Stimulated activated naive CD8-positive, alpha-beta T cell treated with anti-CD3 and anti-CD28 coated beads, Interleukin-15, Interleukin-2, amounts not matched to agents 100 ng/mL and 50 ng/mL, for 24 hours (primary cell): ENCODE measurements around the gene USP36.
A peak's percentile ranks its signal among the peaks of the same experiment; 100 is the strongest.

Experiments used
- H3K27ac Mint-ChIP-seq: one replicate; pipeline ENCODE4 v1.8.0; 2021; ENCODE audit warnings: mild to moderate bottlenecking, mixed read lengths
- H3K27me3 Mint-ChIP-seq: one replicate; pipeline ENCODE4 v1.8.0; 2021; ENCODE audit warnings: mixed read lengths
- H3K36me3 Mint-ChIP-seq: one replicate; pipeline ENCODE4 v1.8.0; 2021; ENCODE audit warnings: low read depth, mixed read lengths
- H3K4me1 Mint-ChIP-seq: one replicate; pipeline ENCODE4 v1.8.0; 2021; ENCODE audit warnings: low read depth, mixed read lengths
- H3K4me3 Mint-ChIP-seq: one replicate; pipeline ENCODE4 v1.8.0; 2021; ENCODE audit warnings: mild to moderate bottlenecking, mixed read lengths
- H3K9me3 Mint-ChIP-seq: one replicate; pipeline ENCODE4 v1.8.0; 2021; ENCODE audit warnings: mixed read lengths

The USP36 gene

DNA sequence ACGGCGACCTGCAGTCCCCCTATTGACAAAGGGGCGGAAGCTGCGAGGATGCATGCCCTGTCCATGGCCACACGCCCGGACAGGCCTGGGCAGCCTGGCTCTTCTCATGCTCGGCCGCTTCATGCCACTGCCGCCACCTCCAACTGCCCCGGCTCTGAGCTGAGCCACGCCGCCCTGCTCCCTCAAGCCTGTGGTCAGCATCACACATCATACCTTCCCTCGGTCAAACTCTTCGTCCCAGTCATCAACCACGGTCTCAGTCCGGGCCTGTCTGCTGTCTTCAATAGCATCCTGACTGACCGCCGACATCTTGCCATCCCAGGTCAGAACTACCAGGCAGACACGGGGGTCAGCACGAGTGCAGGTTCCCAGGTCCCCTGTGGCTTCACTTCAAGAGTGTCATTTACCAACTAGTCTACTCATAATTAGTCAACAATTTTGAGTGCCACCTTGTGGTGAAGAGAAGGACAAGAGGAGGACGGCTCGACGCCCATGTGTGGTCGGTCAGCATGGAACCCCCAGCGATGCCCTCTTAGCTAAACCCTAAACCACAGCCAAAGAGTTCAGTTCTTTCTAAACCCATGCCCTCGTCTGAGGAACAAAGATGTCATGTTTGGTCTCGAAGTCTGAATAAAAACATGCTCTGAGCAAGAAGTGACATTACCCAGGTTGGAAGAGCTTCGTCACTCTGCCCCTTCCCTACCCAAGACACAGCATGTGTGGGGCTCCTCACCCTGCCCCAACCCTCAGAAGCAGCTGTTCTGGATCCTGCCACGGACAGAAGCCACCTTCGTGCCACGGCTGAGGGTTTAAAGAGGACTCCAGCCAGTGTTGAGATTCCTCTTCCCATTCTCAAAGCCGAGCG, 41.7 kb downstream of the USP36 start:
- Mint-ChIP-seq H3K27ac (peak overlapping the region; percentile 84), H3K27me3 (no peaks in the 10 kb centered on the region), H3K9me3 (no peaks in the 10 kb centered on the region), H3K4me3 (no peak overlapping the region), H3K36me3 (peaks cover 84% of the 10 kb centered on the region), H3K4me1 (peaks cover 38% of the 10 kb centered on the region)

DNA sequence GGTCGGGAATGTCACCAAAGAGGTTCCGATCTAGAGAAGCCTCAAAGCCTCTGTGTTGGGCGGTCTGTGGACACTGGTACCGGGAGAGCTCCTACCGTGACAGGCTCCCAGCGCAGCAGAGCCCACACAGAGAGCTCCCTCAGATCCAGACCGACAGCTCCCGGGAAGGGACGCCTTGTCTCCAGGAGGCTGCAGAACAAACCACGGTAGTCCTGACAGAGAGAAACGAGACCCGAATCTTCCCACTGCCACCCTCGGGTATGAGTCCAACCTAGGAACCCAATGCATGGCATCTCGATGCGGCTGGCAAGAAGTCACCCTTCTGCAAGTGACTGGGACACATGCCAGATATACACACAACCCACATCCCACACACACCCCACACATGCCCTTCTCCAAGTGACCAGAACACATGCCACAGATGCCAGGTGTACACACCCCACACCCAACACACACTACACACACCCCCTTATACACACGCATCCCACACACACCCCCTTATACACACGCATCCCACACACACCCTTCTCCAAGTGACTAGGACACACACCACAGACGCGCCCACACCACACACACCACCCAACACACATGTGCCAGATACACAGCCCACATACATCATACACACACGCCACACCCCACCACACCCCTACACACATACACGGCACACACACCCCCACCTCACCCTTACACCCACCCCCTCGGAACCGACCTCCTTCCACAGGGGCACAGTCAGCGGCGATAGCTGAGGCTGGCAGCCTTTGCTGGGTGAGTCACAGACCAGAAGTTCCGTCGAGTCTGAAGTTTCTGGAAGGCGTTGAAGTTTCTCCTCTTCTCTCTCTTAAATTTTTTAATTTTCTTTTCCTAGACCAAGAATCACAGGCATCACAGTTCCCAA, 42.7 kb downstream of the USP36 start:
- Mint-ChIP-seq H3K36me3 (peaks cover 83% of the 10 kb centered on the region), H3K4me1 (peaks cover 34% of the 10 kb centered on the region), H3K27me3 (no peaks in the 10 kb centered on the region), H3K9me3 (no peaks in the 10 kb centered on the region), H3K4me3 (no peak overlapping the region), H3K27ac (peak overlapping the region; percentile 58)

DNA sequence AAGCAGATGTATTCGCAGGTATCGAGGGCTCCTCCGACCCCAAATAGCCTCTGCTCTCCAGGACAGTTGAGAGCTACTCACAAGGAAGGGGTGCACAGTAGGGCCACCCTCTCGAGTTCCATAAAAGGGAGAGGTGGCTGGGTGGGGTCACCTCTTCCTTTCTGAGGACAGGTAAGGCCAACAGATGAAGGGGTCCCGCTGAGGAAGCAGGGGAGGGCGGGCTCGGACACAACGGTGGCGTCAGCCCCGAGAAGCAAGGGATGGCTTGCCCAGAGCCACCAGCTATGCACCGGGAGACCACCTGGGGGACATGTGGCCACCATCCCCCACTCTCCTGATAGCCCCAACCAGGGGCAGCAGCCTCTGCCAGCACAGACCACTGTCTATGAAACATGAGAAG, 43.4 kb downstream of the USP36 start:
- Mint-ChIP-seq H3K4me3 (no peak overlapping the region), H3K27me3 (no peaks in the 10 kb centered on the region), H3K9me3 (no peaks in the 10 kb centered on the region), H3K27ac (no peak overlapping the region), H3K4me1 (peaks cover 33% of the 10 kb centered on the region), H3K36me3 (peaks cover 77% of the 10 kb centered on the region)

DNA sequence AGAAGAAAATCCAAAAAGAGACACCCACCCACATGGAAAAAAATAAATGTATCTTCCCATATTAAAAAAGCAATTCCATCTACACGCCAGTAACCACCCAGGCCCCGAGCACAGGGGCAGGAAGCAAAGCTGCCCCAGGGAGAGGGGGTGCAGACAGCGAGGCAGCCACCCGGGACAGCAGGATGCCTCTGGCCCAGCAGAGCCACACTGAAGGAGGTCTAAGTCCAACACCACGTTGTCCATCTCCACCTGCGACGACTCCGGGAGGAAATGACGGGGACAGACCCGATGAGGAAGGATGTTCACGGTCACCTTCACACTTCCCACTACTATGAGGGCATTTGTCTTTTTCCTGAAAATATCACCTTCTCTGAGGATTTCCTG, 44.1 kb downstream of the USP36 start:
- peak overlapping the region; percentile 28 for H3K27ac Mint-ChIP-seq
- peaks cover 80% of the 10 kb centered on the region for H3K36me3 Mint-ChIP-seq
- H3K4me1 Mint-ChIP-seq, result peaks cover 39% of the 10 kb centered on the region
- no peaks in the 10 kb centered on the region for H3K9me3 Mint-ChIP-seq
- no peaks in the 10 kb centered on the region for H3K27me3 Mint-ChIP-seq
- H3K4me3 Mint-ChIP-seq, result no peak overlapping the region

DNA sequence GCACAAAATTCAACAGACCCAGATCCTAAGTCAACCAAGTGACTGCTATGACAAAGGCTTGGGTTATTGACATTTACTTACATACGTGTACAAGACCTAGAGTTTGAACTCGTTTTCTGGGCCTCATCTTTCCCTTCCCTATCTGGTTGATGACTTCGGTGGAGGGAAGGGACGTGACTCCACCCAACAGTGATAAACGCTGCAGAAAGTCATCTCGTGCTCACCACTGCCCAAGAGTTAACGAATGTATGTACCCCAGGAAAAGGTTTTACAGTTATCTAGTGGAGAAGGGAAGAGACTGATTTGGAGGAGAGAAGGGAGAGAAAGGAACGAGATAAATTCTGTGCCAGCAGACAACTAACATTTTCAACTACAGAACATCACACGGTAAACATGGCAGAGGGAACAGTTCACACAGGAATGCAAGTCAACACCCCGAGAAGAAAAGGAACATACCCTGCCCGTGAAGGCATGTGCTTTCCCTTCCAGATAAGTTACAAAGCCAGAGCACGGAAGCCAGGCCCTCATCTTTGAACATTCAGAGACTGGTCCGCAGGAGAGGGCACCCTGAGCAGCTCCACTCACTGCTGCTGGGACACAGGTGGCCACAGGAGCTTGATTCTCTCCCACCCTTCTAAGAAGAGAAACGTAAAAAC, 44.6 kb downstream of the USP36 start:
- no peaks in the 10 kb centered on the region for H3K9me3 Mint-ChIP-seq
- H3K36me3 Mint-ChIP-seq, result peaks cover 76% of the 10 kb centered on the region
- H3K4me3 Mint-ChIP-seq, result no peak overlapping the region
- no peaks in the 10 kb centered on the region for H3K27me3 Mint-ChIP-seq
- H3K4me1 Mint-ChIP-seq, result peaks cover 41% of the 10 kb centered on the region
- peak overlapping the region; percentile 28 for H3K27ac Mint-ChIP-seq

DNA sequence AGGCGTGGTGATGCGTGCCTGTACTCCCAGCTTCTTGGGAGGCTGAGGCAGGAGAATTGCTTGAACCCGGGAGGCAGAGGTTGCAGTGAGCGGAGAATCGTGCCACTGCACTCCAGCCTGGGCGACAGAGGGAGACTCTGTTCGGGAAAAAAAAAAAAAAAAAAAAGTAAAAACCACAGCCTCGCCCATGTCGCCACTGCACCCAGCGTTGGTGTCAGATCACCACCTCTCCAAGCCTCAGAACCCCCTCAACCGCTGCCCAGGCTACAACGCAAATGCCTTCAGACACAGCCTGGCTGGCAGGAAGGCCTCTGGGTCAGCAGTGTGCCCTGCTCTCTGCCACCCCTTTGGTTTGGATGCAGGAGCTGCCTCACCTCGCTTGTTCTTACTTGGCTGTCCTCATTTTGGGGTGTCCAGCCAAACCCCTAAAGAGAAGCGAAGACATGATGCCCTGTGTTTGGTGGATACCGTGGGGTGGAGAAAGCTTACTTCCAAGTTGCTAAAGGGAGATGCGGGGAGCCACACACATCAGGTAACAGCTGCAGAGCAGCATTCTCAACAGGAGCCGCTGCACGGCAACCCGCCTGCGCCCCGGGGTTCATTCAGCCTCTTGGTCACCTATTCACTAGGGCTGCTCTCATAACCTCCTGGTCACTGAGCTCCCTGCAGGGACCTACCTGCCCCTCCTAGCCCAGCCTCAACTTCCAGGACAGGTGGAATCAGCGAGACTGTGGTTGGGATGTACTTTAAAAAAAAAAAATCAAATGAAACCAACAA, 45.6 kb downstream of the USP36 start:
- H3K27ac Mint-ChIP-seq, result peak overlapping the region; percentile 19
- H3K4me3 Mint-ChIP-seq, result no peak overlapping the region
- H3K36me3 Mint-ChIP-seq, result peaks cover 75% of the 10 kb centered on the region
- H3K9me3 Mint-ChIP-seq, result no peaks in the 10 kb centered on the region
- H3K27me3 Mint-ChIP-seq, result no peaks in the 10 kb centered on the region
- peaks cover 49% of the 10 kb centered on the region for H3K4me1 Mint-ChIP-seq

DNA sequence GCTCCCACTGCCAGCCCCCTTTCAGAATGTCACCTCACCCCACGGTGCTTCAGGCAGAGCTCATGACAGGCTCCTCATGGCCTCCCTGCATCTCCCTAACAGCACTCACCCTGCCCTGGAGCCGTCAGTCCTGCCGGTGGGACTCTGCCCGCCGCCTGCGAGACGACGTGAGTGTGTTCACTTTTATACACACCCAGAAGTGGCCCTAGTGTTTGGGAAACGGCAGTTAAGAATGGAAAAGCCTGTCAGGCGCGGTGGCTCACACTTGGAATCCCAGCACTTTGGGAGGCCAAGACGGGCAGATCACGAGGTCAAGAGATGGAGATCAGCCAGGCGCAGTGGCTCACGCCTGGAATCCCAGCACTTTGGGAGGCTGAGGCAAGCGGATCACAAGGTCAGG, 46.2 kb downstream of the USP36 start:
- peaks cover 52% of the 10 kb centered on the region for H3K4me1 Mint-ChIP-seq
- no peak overlapping the region for H3K4me3 Mint-ChIP-seq
- peaks cover 69% of the 10 kb centered on the region for H3K36me3 Mint-ChIP-seq
- H3K27ac Mint-ChIP-seq, result peak overlapping the region; percentile 38
- no peaks in the 10 kb centered on the region for H3K27me3 Mint-ChIP-seq
- no peaks in the 10 kb centered on the region for H3K9me3 Mint-ChIP-seq

DNA sequence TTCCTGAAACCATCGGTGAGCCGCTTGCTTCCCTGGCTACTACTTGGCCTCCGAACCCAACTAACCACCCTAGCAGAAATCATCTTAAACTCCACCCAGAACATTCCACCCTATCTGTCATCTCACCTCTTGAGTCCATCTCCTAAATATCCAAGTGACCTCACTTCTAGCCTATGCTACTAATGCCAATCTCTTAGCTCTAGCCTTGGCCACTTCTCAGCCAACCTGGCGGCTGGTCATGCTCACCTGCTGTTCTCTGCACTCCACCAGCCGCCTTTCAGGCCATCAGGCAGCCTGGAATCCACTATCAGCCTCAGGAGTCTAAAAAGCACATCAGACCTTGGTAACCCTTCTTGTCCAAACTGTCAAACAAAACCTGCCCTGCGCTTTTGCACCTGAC, 46.6 kb downstream of the USP36 start:
- H3K4me3 Mint-ChIP-seq, result no peak overlapping the region
- peaks cover 65% of the 10 kb centered on the region for H3K36me3 Mint-ChIP-seq
- no peaks in the 10 kb centered on the region for H3K9me3 Mint-ChIP-seq
- H3K4me1 Mint-ChIP-seq, result peaks cover 50% of the 10 kb centered on the region
- H3K27me3 Mint-ChIP-seq, result no peaks in the 10 kb centered on the region
- peak overlapping the region; percentile 38 for H3K27ac Mint-ChIP-seq

DNA sequence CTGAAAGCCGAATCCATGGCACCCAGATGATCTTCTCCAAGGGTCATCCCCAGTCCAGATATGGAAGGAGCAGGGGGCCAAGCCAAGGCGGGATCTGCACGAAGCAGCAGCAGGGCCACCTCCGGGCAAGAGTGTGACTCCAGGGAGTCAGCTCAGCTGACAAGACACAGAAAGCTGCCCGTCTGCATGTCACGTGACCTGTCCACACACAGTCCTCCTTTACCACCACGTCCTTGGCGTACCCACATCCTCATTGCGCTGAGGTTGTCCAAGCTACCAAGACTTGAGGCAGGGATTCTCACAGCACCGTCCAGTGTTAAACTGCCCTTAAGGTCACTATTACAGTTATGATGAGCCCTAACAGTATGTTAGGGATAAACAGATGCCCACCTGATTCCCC, 47.2 kb downstream of the USP36 start:
- peaks cover 46% of the 10 kb centered on the region for H3K4me1 Mint-ChIP-seq
- H3K4me3 Mint-ChIP-seq, result no peak overlapping the region
- no peaks in the 10 kb centered on the region for H3K27me3 Mint-ChIP-seq
- no peak overlapping the region for H3K27ac Mint-ChIP-seq
- no peaks in the 10 kb centered on the region for H3K9me3 Mint-ChIP-seq
- H3K36me3 Mint-ChIP-seq, result peaks cover 59% of the 10 kb centered on the region

DNA sequence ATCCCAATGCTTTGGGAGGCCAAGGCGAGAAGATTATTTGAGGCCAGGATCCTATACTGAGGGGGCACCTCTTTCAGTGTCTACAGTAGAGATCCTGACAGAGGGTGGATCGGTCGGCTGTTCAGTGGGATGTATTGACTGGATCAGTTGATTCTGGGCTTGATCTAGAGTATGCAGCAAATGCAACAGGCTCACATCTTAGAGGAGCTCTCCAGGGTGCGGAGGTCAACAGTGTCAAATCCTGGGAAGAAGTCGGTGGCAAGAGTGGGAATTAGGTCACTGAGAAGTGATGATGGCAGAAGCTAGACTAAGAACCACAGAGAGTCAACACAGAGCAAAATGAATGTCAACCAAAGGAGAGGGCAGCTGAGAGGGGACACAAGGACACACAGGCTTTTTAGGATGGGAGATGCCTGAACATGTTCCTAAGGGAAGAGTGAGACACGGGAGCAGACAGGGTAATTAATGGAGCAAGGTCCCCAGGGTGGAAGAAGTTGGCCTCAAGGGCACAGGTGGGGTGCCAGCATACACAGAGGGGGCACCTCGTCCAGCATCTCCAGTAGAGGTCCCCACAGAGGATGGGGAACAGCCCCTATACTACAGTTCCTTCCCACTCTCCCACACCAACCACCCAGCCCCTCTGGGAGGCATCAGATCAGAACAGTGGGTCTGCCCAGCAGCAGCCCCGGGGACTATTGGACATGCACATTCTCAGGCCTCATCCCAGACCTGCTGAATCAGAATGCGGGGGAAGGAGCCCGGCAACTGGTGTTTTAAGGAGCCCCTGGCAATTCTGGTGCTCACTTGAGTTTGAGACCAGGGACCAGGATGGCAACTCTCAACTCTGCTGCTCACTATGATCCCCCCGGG, 48.5 kb downstream of the USP36 start:
- H3K36me3 Mint-ChIP-seq, result peaks cover 54% of the 10 kb centered on the region
- no peaks in the 10 kb centered on the region for H3K9me3 Mint-ChIP-seq
- H3K27ac Mint-ChIP-seq, result peak overlapping the region; percentile 23
- peaks cover 51% of the 10 kb centered on the region for H3K4me1 Mint-ChIP-seq
- H3K27me3 Mint-ChIP-seq, result no peaks in the 10 kb centered on the region
- H3K4me3 Mint-ChIP-seq, result no peak overlapping the region

DNA sequence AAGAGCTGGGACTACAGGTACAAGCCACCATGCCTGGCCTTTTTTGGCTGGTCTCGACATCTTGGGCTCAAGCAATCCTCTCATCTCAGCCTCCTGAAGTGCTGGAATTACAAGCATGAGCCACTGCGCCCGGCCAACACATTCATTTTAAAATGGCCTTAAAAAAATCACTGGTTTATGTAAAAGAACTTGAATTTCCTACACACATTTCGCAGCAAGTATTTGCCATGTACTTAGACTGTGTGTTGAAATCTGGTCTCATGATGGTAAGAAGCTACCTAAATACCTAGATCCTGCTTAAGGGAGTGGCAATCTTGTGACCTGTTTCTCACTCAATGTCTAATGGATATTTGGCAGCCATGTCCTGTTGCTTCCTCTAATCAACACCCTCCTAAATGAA, 50.1 kb downstream of the USP36 start:
- H3K9me3 Mint-ChIP-seq, result no peaks in the 10 kb centered on the region
- no peaks in the 10 kb centered on the region for H3K27me3 Mint-ChIP-seq
- H3K4me3 Mint-ChIP-seq, result no peak overlapping the region
- H3K27ac Mint-ChIP-seq, result peak overlapping the region; percentile 43
- peaks cover 39% of the 10 kb centered on the region for H3K36me3 Mint-ChIP-seq
- peaks cover 52% of the 10 kb centered on the region for H3K4me1 Mint-ChIP-seq

DNA sequence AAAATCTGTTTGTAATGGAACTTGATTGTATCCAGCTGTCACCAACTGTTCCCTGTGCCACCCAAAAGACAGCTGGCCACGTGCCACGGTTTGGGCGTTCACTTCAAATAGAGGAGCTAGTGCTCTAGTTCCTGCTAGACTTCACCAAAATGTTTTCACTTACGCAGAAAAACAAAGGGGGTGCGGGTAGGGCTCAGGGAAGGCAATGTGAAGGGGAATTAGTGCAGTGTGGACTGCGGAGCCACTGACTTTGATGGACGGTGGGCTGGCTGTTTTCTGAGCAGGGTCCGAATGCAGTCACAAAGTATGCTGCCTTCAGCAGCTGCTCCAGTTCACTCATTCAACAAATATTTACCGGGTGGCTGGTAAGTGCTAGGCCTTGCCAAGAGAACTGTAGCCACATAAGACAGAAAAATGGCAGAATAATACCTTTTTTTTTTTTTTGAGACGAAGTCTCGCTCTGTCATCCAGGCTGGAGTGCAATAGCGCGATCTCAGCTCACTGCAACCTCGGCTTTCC, 50.9 kb downstream of the USP36 start:
- Mint-ChIP-seq H3K27me3 (no peaks in the 10 kb centered on the region), H3K27ac (peak overlapping the region; percentile 43)

DNA sequence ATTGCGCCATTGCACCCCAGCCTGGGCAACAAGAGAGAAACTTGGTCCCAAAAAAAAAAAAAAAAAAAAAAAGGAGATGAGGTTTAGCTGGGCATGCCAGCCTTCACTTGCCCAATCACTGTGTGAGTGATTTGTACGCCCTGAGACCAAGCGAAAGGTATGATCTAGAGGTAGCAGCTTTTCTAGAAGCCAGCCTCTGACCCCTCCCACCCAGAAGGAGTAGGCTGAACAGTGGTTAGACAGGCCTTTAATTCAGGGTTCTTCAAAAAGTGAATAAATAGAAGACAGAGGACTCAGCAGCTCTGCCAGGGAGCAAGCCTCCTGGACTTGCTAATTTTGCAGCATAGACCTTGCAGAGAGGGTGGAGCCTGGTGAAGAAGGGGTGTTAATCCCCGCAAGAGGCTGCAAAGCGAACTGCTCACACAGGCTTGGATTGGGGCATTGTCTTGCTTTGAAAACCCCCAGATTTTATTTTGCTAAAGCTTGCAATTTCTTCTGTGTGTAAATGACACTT, 51.4 kb downstream of the USP36 start:
- Mint-ChIP-seq H3K27me3 (no peaks in the 10 kb centered on the region), H3K4me3 (no peak overlapping the region), H3K4me1 (peaks cover 57% of the 10 kb centered on the region), H3K9me3 (no peaks in the 10 kb centered on the region), H3K27ac (peak overlapping the region; percentile 43), H3K36me3 (peaks cover 27% of the 10 kb centered on the region)

More for the DNA sequence above, 50.9 kb downstream of the USP36 start:
- Mint-ChIP-seq H3K36me3 (peaks cover 31% of the 10 kb centered on the region), H3K4me3 (no peak overlapping the region), H3K9me3 (no peaks in the 10 kb centered on the region), H3K4me1 (peaks cover 60% of the 10 kb centered on the region)
